ENCODE measurements around the gene FBXO24.

Gene FBXO24

GRCh38 chr7:100567031-100567730, 18.9 kb upstream of the FBXO24 start:
- no peak for DNase-seq (ENCODE audit: low read depth)

GRCh38 chr7:100567751-100568175, 18.4 kb upstream of the FBXO24 start:
- DNase-seq (ENCODE audit: low read depth) = no peak
- no peak overlapping the region for H3K4me3 ChIP-seq (ENCODE audit: low read length)
- TF ChIP-seq, protein P1, sequence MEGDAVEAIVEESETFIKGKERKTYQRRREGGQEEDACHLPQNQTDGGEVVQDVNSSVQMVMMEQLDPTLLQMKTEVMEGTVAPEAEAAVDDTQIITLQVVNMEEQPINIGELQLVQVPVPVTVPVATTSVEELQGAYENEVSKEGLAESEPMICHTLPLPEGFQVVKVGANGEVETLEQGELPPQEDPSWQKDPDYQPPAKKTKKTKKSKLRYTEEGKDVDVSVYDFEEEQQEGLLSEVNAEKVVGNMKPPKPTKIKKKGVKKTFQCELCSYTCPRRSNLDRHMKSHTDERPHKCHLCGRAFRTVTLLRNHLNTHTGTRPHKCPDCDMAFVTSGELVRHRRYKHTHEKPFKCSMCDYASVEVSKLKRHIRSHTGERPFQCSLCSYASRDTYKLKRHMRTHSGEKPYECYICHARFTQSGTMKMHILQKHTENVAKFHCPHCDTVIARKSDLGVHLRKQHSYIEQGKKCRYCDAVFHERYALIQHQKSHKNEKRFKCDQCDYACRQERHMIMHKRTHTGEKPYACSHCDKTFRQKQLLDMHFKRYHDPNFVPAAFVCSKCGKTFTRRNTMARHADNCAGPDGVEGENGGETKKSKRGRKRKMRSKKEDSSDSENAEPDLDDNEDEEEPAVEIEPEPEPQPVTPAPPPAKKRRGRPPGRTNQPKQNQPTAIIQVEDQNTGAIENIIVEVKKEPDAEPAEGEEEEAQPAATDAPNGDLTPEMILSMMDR (IDR thresholded peaks at IDR 0.05; ENCODE audit: insufficient read depth, low read depth, low read length, missing control alignments) = no peak

More at GRCh38 chr7:100567031-100567730, 18.9 kb upstream of the FBXO24 start:
- H3K4me3 ChIP-seq (ENCODE audit: low read length) = no peak overlapping the region
- TF ChIP-seq, protein P1 (IDR thresholded peaks at IDR 0.05; ENCODE audit: insufficient read depth, low read depth, low read length, missing control alignments) = no peak

DNA sequence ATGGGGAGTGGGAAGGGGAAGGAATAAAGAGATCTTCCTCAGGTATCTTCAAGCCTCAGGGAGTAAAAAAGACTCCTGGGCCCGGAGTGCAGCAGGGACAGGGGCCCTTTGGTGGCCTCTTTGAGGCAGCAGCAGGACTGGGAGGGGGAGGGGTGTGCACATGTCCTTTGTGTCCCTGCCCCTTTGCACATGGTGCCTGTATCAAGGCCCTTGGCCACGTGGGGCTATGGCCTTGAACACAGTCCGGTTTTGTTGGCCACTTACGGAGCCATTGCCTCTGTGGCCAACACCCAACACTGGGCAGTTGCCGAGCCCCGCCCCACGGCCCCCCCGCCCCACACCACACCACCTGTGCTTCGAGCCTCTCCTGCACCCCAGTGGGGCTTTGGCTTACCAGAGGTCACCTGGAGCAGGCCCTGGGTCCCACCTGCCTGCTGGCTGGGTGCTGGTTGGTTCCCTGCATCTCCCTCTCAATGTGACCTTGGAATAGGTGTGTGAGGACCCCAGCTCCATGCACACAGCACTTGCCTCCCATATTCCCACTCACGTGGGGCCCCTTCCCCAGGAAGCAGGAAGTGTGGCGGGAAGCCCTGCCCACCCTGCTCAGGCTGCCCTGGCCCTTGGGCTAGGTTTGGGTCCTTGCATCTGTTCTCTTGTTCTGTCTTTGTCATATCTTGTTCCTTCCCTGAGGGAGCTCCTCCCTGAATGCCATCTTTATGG, 17.8 kb upstream of the FBXO24 start:
- H3K4me3 ChIP-seq (ENCODE audit: low read length) = no peak overlapping the region
- TF ChIP-seq, protein P1 (IDR thresholded peaks at IDR 0.05; ENCODE audit: insufficient read depth, low read depth, low read length, missing control alignments) = no peak
- no peak for DNase-seq (ENCODE audit: low read depth)

DNA sequence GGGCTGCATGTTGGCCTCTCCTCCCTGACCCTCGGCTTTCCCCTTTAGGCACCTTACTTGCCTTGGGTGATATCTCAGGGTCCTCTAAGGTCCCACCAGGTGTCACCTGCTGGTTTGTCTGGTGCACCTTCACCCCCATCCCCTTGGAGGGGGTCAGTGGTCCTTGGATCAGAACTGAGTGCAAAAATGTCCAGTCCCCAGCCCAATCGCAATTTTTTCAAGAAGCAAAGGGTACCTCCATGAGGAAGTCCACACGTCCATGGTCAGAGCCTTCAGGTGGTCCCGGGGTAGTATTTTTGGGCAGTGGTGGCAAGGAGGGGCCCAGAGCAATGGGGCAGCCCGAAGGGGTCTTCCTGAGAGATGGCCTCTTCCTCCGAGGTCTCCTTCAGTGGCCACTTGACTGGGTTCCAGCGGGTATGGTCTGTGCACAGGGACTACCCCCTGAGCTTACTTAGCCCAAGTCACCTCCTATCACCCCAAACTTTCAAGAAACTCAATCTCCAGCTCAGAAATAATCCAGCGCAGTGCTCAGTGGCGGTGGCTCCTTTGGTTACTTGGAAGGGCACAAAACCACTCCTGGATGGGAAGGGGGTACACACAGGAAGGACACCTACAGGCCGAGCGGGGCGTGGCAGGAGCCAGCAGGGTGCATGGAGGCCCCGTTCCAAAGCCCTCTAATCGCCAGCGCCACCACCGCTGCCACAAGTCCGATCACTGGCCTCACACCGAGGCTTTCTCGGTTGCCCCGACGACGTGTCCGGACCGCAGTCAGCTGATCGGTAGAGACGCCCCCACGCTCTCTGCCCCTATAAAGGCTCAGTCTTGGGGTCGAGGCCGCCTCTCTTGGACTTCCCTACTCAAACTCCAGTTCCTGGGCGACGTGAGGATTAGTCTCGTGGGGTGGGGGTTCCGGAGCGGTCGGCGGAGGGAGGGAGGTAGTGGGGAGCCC, 17.0 kb upstream of the FBXO24 start:
- no peak overlapping the region for H3K4me3 ChIP-seq (ENCODE audit: low read length)
- no peak for DNase-seq (ENCODE audit: low read depth)
- TF ChIP-seq, protein P1 (IDR thresholded peaks at IDR 0.05; ENCODE audit: insufficient read depth, low read depth, low read length, missing control alignments) = peak; percentile 33

DNA sequence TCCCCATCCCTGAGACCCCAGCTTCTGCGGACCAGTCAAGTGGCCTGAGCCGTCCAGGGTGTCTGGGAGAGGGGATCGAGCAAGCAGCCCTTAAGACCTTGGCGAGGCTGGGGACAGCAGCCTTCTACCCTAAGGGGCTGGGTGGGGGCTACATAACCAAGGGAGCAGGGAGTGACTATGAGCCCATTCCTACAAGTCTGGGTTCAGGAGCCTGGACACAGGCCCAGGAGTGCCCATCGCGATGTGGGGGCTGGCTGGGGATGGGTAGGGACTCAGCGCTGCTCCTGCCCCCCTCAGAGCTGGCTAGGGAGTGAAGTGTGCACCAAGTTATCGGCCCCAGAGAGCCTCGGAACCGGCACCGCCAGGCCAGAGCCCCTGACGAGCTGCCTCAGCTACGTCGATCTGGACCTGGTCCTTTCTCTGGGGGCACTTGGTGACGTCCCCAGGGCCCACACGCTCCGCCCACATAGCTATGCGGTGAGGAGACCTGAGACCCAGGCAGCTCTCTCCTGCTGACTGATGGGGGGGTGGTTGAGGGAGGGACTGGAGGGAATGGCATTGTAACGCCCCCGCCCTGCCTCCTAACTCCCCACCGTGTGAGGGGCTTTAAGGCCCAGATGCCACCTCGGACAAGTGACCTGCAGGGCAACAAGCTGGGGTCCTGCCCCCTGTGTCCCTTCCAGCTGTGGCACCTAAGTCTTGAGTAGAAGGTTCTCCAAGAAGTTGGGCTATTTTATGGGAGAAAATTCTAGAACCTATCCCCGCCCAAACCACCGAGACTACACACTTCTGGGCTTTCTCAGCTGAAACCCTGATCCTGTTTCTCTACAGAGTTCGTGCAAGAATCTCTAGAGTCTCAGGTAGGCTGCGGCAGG, 14.9 kb upstream of the FBXO24 start:
- TF ChIP-seq, protein P1 (IDR thresholded peaks at IDR 0.05; ENCODE audit: insufficient read depth, low read depth, low read length, missing control alignments) = no peak
- no peak for DNase-seq (ENCODE audit: low read depth)
- H3K4me3 ChIP-seq (ENCODE audit: low read length) = no peak overlapping the region

DNA sequence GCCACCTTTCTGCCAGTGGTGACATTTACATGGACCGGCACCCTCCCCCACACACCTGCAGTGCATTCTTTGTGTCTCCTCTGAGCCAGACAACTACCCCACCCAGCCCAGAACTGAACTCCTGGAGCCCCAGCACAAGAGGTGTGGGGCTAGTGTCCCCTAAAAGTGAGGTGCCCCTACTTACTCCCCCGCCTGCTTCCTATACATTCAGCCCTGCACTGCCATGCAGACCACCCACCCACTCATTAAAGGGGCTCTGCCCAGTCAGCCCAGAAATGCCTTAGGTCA, 14.4 kb upstream of the FBXO24 start:
- TF ChIP-seq, protein P1 (IDR thresholded peaks at IDR 0.05; ENCODE audit: insufficient read depth, low read depth, low read length, missing control alignments) = no peak
- no peak overlapping the region for H3K4me3 ChIP-seq (ENCODE audit: low read length)
- no peak for DNase-seq (ENCODE audit: low read depth)
